ENCODE results near the gene ROGDI.

- TF ChIP-seq POLR2AphosphoS5 (IDR thresholded peaks at IDR 0.05; ENCODE audit: low read depth, low read length) (no peak), REST (IDR thresholded peaks at IDR 0.05; ENCODE audit: insufficient read depth in 1 of 2, low read depth in 2 of 2, low read length in 2 of 2) (no peak), SIN3A (IDR thresholded peaks at IDR 0.05; ENCODE audit: borderline replicate concordance, insufficient read depth, low read length) (no peak), TAF1 (IDR thresholded peaks at IDR 0.05; ENCODE audit: borderline replicate concordance, insufficient read depth, low read length) (no peak), FOXP2 (optimal IDR thresholded peaks at IDR 0.05; ENCODE audit: borderline replicate concordance, extremely low read depth, extremely low read length, insufficient read depth) (no peak)
These were observed 47.8 kb upstream of the ROGDI start for GRCh38 chr16:4850211-4850610.

Measured in PFSK-1 (cell line).